ENCODE measurements around the gene LUC7L. TPM values are rescaled to one million over a fixed set of nuclear protein-coding genes. Genes with fewer than 3 reads are reported as not detected.

Gene LUC7L
- total and polyA plus RNA-seq, 10 of the 15 experiments (the other 5 are each of a cell fraction or from before 2014, with no cell fraction given), result 2.3 to 59.6 (median 44.1) TPM

- Histone ChIP-seq H3K9me3 (replicated peaks; ENCODE audit: control insufficient read depth, insufficient read depth, low read length) (no peaks in the 10 kb centered on the region), H2AFZ (ENCODE audit: control insufficient read depth, low read depth, low read length) (no peak overlapping the region), H3K4me1 (ENCODE audit: control insufficient read depth, insufficient read depth, low read length) (no peaks in the 10 kb centered on the region), H3K79me2 (ENCODE audit: control insufficient read depth, insufficient read depth, low read length) (no peaks in the 10 kb centered on the region), H3K27ac (ENCODE audit: control insufficient read depth, insufficient read depth) (no peak overlapping the region), H3K27me3 (replicated peaks in 1 of 2; ENCODE audit: control insufficient read depth in 2 of 2, insufficient read depth in 2 of 2, low read length in 1 of 2) (no peaks in the 10 kb centered on the region), H3K4me2 (ENCODE audit: control insufficient read depth, insufficient read depth) (no peak overlapping the region), H3K9ac (ENCODE audit: control insufficient read depth, insufficient read depth, low read length) (no peak overlapping the region), H4K20me1 (ENCODE audit: control insufficient read depth, insufficient read depth) (no peaks in the 10 kb centered on the region), H3K4me3 (no peak overlapping the region), H3K36me3 (ENCODE audit: control insufficient read depth in 2 of 2, insufficient read depth in 2 of 2, low read length in 1 of 2) (peaks cover 17 to 30% of the 10 kb centered on the region in 2 experiments)
- ChIA-PET POLR2A (no interaction called here), CTCF (interaction anchor here (1.0 kb wide), 1 partner anchor 86 kb away, joined by 3 read pairs; no protein-coding TSS in a partner anchor), SMC1A (ENCODE audit: uncharacterized antibody, unreplicated experiment) (interaction anchor here (0.9 kb wide), 1 partner anchor 36 kb away, joined by 3 read pairs; no protein-coding TSS in a partner anchor), RAD21 (ENCODE audit: unreplicated experiment) (interaction anchor here (1.3 kb wide), 1 partner anchor 35 kb away, joined by 3 read pairs; no protein-coding TSS in a partner anchor)
- 95% methylated on average over 11 of the region's 11 CpGs for WGBS (ENCODE audit: insufficient coverage, insufficient replicate concordance, low lambda C conversion rate, missing lambda C conversion rate)
- BruUV-seq (replicated peaks), result no TSS peak
- in situ Hi-C loops (cut with MboI), result no loop called here
- intact Hi-C loops (cut with micrococcal nuclease; ENCODE audit: unreplicated experiment), result no loop called here
- DNase-seq (ENCODE audit: low read depth, low spot score), result no peak
- FAIRE-seq, result no peak
- ATAC-seq, result no peak
- TF ChIP-seq LARP7 (IDR thresholded peaks at IDR 0.05) (no peak), RELB (IDR thresholded peaks at IDR 0.05; ENCODE audit: low read depth) (no peak), CHD2 (IDR thresholded peaks at IDR 0.05; ENCODE audit: borderline replicate concordance, low read depth, low read length) (no peak), CBX3 (IDR thresholded peaks at IDR 0.05; ENCODE audit: borderline replicate concordance, low read depth) (no peak), ZBED1 (IDR thresholded peaks at IDR 0.05; ENCODE audit: borderline replicate concordance) (no peak), MXI1 (IDR thresholded peaks at IDR 0.05; ENCODE audit: low read depth, low read length) (no peak), RAD21 (IDR thresholded peaks at IDR 0.05; ENCODE audit: insufficient read depth, low read depth, low read length) (no peak), RAD51 (IDR thresholded peaks at IDR 0.05) (no peak), PRDM15 (CRISPR knock-in tag; IDR thresholded peaks at IDR 0.05) (no peak), EP300 (IDR thresholded peaks at IDR 0.05; ENCODE audit: borderline replicate concordance in 1 of 2, control insufficient read depth in 1 of 2, low read depth in 2 of 2, low read length in 2 of 2) (no peak), CHD1 (IDR thresholded peaks at IDR 0.05; ENCODE audit: low read depth, low read length) (no peak), WRNIP1 (IDR thresholded peaks at IDR 0.05; ENCODE audit: borderline replicate concordance, low read depth, low read length) (no peak), CBFB (IDR thresholded peaks at IDR 0.05; ENCODE audit: low read depth) (no peak), EED (IDR thresholded peaks at IDR 0.05; ENCODE audit: low read depth) (no peak), RCOR1 (conservative IDR thresholded peaks at IDR 0.05; ENCODE audit: low read depth, low read length) (no peak), RFX5 (IDR thresholded peaks at IDR 0.05; ENCODE audit: low read depth, low read length) (no peak)
Observed at GRCh38 chr16:192686-193085, 36.6 kb downstream of the LUC7L start.
